ENCODE data around the gene CCN5. TPM values are rescaled to one million over a fixed set of nuclear protein-coding genes. Genes with fewer than 3 reads are reported as not detected.

The CCN5 gene
- total RNA-seq, 1 donor from 2014 or later = 377 TPM

- Histone ChIP-seq H3K27ac (no peak overlapping the region), H3K4me1 (peaks cover 9 to 23% of the 10 kb centered on the region in 2 donors), H3K27me3 (no peaks in the 10 kb centered on the region), H3K9me3 (no peaks in the 10 kb centered on the region), H3K36me3 (no peaks in the 10 kb centered on the region), H3K4me3 (no peak overlapping the region)
- TF ChIP-seq CTCF (IDR thresholded peaks at IDR 0.05) = peak in 2 of 3 experiments; percentile 4 to 16
- intact Hi-C loops (cut with DNase I) = loop anchor here (5.0 to 10.0 kb wide), 2 partner anchors 303 to 476 kb away; partner anchors contain the start of gene OSER1
- no peak for DNase-seq (ENCODE audit: low spot score in 2 of 2)
Measured at GRCh38 chr20:44688053-44688625, 27.0 kb upstream of the CCN5 start.

GRCh38 chr20:44689809-44690208, 25.4 kb upstream of the CCN5 start:
- Histone ChIP-seq H3K27ac (peak overlapping the region; percentile 92 to 94), H3K4me3 (no peak overlapping the region), H3K36me3 (no peaks in the 10 kb centered on the region), H3K4me1 (peaks cover 9 to 40% of the 10 kb centered on the region in 2 donors), H3K9me3 (no peaks in the 10 kb centered on the region), H3K27me3 (no peaks in the 10 kb centered on the region)
- intact Hi-C loops (cut with DNase I) = loop anchor here (5.0 to 10.0 kb wide), 3 partner anchors 305 to 505 kb away; partner anchors contain the start of genes JPH2 and OSER1
- TF ChIP-seq CTCF (IDR thresholded peaks at IDR 0.05) = no peak
- DNase-seq (ENCODE audit: low spot score in 2 of 2) = no peak

GRCh38 chr20:44690781-44691423, 24.3 kb upstream of the CCN5 start:
- no peaks in the 10 kb centered on the region for H3K9me3 ChIP-seq
- H3K36me3 ChIP-seq = no peaks in the 10 kb centered on the region
- intact Hi-C loops (cut with DNase I) = loop anchor here (1.0 to 10.0 kb wide), 2 partner anchors 39 to 506 kb away; partner anchors contain the start of gene JPH2
- H3K27me3 ChIP-seq = no peaks in the 10 kb centered on the region
- no peak for TF ChIP-seq CTCF (IDR thresholded peaks at IDR 0.05)
- peak overlapping the region; percentile 92 to 94 for H3K27ac ChIP-seq
- peaks cover 14 to 46% of the 10 kb centered on the region in 2 donors for H3K4me1 ChIP-seq
- H3K4me3 ChIP-seq = no peak overlapping the region
- no peak for DNase-seq (ENCODE audit: low spot score in 2 of 2)

GRCh38 chr20:44691424-44692423, 23.4 kb upstream of the CCN5 start:
- peaks cover 14 to 52% of the 10 kb centered on the region in 2 donors for H3K4me1 ChIP-seq
- H3K36me3 ChIP-seq = no peaks in the 10 kb centered on the region
- DNase-seq (ENCODE audit: low spot score in 2 of 2) = peak; percentile 58 to 94
- no peak for TF ChIP-seq CTCF (IDR thresholded peaks at IDR 0.05)
- intact Hi-C loops (cut with DNase I) = loop anchor here (1.0 to 10.0 kb wide), 4 partner anchors 15 to 507 kb away; partner anchors contain the start of gene JPH2
- H3K27me3 ChIP-seq = no peaks in the 10 kb centered on the region
- peak overlapping the region; percentile 92 to 94 for H3K27ac ChIP-seq
- no peaks in the 10 kb centered on the region for H3K9me3 ChIP-seq
- no peak overlapping the region for H3K4me3 ChIP-seq

GRCh38 chr20:44692932-44693480, 22.2 kb upstream of the CCN5 start:
- H3K27ac ChIP-seq = peak overlapping the region; percentile 92 to 94
- no peaks in the 10 kb centered on the region for H3K36me3 ChIP-seq
- no peaks in the 10 kb centered on the region for H3K9me3 ChIP-seq
- peak; percentile 86 to 97 for DNase-seq (ENCODE audit: low spot score in 2 of 2)
- peaks cover 14 to 54% of the 10 kb centered on the region in 2 donors for H3K4me1 ChIP-seq
- H3K27me3 ChIP-seq = no peaks in the 10 kb centered on the region
- intact Hi-C loops (cut with DNase I) = loop anchor here (1.0 to 10.0 kb wide), 3 partner anchors 13 to 508 kb away; partner anchors contain the start of gene JPH2
- no peak overlapping the region for H3K4me3 ChIP-seq
- TF ChIP-seq CTCF (IDR thresholded peaks at IDR 0.05) = no peak
